ENCODE measurements around the gene FUT7. TPM values are rescaled to one million over a fixed set of nuclear protein-coding genes. Genes with fewer than 3 reads are reported as not detected.
A peak's percentile ranks its signal among the peaks of the same experiment; 100 is the strongest.

Gene FUT7
- total RNA-seq, 1 experiment from 2014 or later, result not detected

DNA sequence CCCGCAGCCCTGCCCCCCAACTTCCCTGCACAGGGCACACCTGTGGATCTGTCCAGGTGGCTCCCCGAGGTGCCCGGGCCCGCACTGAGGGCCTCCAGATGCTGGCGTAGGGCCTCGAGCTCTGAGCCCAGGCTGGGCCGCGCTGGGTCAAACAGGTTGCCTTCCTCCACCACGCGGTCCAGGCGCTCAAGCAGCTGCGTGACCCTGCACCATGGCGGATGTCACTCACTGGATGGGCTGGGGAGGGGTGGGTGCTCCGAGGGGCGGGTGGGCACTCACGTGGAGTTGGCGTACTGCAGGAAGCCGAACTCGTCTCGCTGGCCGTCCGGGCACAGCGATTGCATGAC, 9.3 kb downstream of the FUT7 start (continued):
- TF ChIP-seq SRF (IDR thresholded peaks at IDR 0.05; ENCODE audit: low read depth) (no peak), CEBPB (IDR thresholded peaks at IDR 0.05; ENCODE audit: low read depth) (no peak), POLR2A (IDR thresholded peaks at IDR 0.05; ENCODE audit: borderline replicate concordance, extremely low read depth, insufficient read depth, insufficient read length) (no peak)

- ATAC-seq (peak; percentile 97), DNase-seq (ENCODE audit: low read depth, low spot score) (peak; percentile 92)
- TF ChIP-seq YY1 (IDR thresholded peaks at IDR 0.05; ENCODE audit: extremely low read depth, insufficient replicate concordance, low read depth, low read length) (no peak), POLR2AphosphoS5 (IDR thresholded peaks at IDR 0.05; ENCODE audit: low read depth, low read length) (peak; percentile 37)
- H3K4me1 ChIP-seq (ENCODE audit: control insufficient read depth in 1 of 2, insufficient read depth in 2 of 2, low read length in 2 of 2), result peaks cover 27 to 36% of the 10 kb centered on the region in 2 experiments; a peak in 3 of 4 replicates
- ChIA-PET RAD21 (ENCODE audit: low non-redundant PET in 1 of 2, low total read pairs in 2 of 2, uncharacterized antibody in 2 of 2, unreplicated experiment in 2 of 2) (interaction anchor here in 1 of 2 experiments (0.6 kb wide), 1 partner anchor 242 kb away, joined by 3 read pairs; no protein-coding TSS in a partner anchor), POLR2A (no interaction called here), CTCF (interaction anchor here (0.6 to 1.8 kb wide), 4 partner anchors 13 to 46 kb away, joined by 3 to 14 read pairs (median 5); partner anchors contain the start of gene NPDC1)
- BruUV-seq (replicated peaks), result no TSS peak
- H3K4me2 ChIP-seq (ENCODE audit: low read length), result peak overlapping the region; percentile 58
- H3K9me2 ChIP-seq (ENCODE audit: insufficient read depth), result no peaks in the 10 kb centered on the region
- H3K9ac ChIP-seq (ENCODE audit: low read length), result peak overlapping the region; percentile 38
- no peaks in the 10 kb centered on the region for H3K27me3 ChIP-seq (ENCODE audit: insufficient read depth, low read length)
- H3K27ac ChIP-seq (ENCODE audit: low read depth, low read length), result peak overlapping the region; percentile 63
- H3K36me3 ChIP-seq (ENCODE audit: control insufficient read depth in 1 of 2, insufficient read depth in 2 of 2, low read length in 2 of 2), result peaks cover 5 to 11% of the 10 kb centered on the region in 2 experiments; a peak in 2 of 4 replicates
- H3K79me2 ChIP-seq (ENCODE audit: insufficient read depth, low read length), result peaks cover 26% of the 10 kb centered on the region
- H3K9me3 ChIP-seq (ENCODE audit: control insufficient read depth in 1 of 2, insufficient read depth in 1 of 2, low read depth in 1 of 2, low read length in 2 of 2), result no peaks in the 10 kb centered on the region
- H3K4me3 ChIP-seq (replicated peaks in 1 of 2; ENCODE audit: low read depth in 1 of 2, low read length in 2 of 2), result no peak overlapping the region
- intact Hi-C loops (cut with micrococcal nuclease), result no loop called here
- H4K20me1 ChIP-seq (ENCODE audit: insufficient read depth), result no peaks in the 10 kb centered on the region
- no peak overlapping the region for H2AFZ ChIP-seq (ENCODE audit: low read depth, low read length, poor library complexity, severe bottlenecking)
Measured at GRCh38 chr9:137021979-137022661, 9.8 kb downstream of the FUT7 start.

DNA sequence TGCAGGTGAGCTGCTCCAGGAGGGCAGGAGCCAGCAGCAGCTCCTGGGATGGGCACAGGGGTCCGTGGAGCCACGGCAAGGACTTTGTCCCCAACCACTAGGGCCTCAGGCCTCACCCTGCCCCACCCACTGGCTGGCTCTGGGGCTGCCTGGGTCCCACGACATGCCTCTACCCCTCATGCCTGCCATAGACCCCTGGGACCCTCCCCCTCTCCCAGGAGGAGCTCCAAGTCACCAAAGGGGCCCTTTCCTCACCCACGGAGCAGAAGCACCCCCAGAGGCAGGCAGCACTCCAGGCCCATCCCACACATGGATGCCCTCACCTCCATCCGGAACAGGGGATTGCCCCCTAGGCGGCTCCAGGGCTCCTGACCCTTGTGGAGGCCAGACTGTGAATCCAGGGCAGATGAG, 10.3 kb downstream of the FUT7 start:
- Histone ChIP-seq H3K79me2 (ENCODE audit: insufficient read depth, low read length) (peaks cover 20% of the 10 kb centered on the region), H3K4me1 (ENCODE audit: control insufficient read depth in 1 of 2, insufficient read depth in 2 of 2, low read length in 2 of 2) (peaks cover 22 to 31% of the 10 kb centered on the region in 2 experiments; a peak in 3 of 4 replicates), H3K4me3 (replicated peaks in 1 of 2; ENCODE audit: low read depth in 1 of 2, low read length in 2 of 2) (no peak overlapping the region), H3K27ac (ENCODE audit: low read depth, low read length) (peak overlapping the region; percentile 11; the same call in 1 of the 2 replicates), H3K4me2 (ENCODE audit: low read length) (no peak overlapping the region), H3K36me3 (ENCODE audit: control insufficient read depth in 1 of 2, insufficient read depth in 2 of 2, low read length in 2 of 2) (peaks cover 10 to 12% of the 10 kb centered on the region in 2 experiments; a peak in 2 of 4 replicates), H4K20me1 (ENCODE audit: insufficient read depth) (no peaks in the 10 kb centered on the region), H3K9me3 (ENCODE audit: control insufficient read depth in 1 of 2, insufficient read depth in 1 of 2, low read depth in 1 of 2, low read length in 2 of 2) (no peaks in the 10 kb centered on the region), H3K27me3 (ENCODE audit: insufficient read depth, low read length) (no peaks in the 10 kb centered on the region), H2AFZ (ENCODE audit: low read depth, low read length, poor library complexity, severe bottlenecking) (no peak overlapping the region), H3K9me2 (ENCODE audit: insufficient read depth) (no peaks in the 10 kb centered on the region), H3K9ac (ENCODE audit: low read length) (no peak overlapping the region)
- BruUV-seq (replicated peaks), result no TSS peak
- ChIA-PET POLR2A (no interaction called here), RAD21 (ENCODE audit: low non-redundant PET in 1 of 2, low total read pairs in 2 of 2, uncharacterized antibody in 2 of 2, unreplicated experiment in 2 of 2) (interaction anchor here in 1 of 2 experiments (0.6 kb wide), 1 partner anchor 242 kb away, joined by 3 read pairs; no protein-coding TSS in a partner anchor), CTCF (interaction anchor here (1.3 to 1.8 kb wide), 3 partner anchors 13 to 47 kb away, joined by 3 to 14 read pairs (median 6); partner anchors contain the start of gene NPDC1)
- ATAC-seq, result no peak
- no peak for TF ChIP-seq FOSL1 (IDR thresholded peaks at IDR 0.05; ENCODE audit: low read depth)
- TF ChIP-seq SRF (IDR thresholded peaks at IDR 0.05; ENCODE audit: low read depth), result no peak
- TF ChIP-seq POLR2AphosphoS5 (IDR thresholded peaks at IDR 0.05; ENCODE audit: low read depth, low read length), result no peak
- TF ChIP-seq CEBPB (IDR thresholded peaks at IDR 0.05; ENCODE audit: low read depth), result no peak
- no peak for TF ChIP-seq ELF1 (IDR thresholded peaks at IDR 0.05; ENCODE audit: borderline replicate concordance, low read depth)
- TF ChIP-seq, protein P1, sequence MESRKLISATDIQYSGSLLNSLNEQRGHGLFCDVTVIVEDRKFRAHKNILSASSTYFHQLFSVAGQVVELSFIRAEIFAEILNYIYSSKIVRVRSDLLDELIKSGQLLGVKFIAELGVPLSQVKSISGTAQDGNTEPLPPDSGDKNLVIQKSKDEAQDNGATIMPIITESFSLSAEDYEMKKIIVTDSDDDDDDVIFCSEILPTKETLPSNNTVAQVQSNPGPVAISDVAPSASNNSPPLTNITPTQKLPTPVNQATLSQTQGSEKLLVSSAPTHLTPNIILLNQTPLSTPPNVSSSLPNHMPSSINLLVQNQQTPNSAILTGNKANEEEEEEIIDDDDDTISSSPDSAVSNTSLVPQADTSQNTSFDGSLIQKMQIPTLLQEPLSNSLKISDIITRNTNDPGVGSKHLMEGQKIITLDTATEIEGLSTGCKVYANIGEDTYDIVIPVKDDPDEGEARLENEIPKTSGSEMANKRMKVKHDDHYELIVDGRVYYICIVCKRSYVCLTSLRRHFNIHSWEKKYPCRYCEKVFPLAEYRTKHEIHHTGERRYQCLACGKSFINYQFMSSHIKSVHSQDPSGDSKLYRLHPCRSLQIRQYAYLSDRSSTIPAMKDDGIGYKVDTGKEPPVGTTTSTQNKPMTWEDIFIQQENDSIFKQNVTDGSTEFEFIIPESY (IDR thresholded peaks at IDR 0.05; ENCODE audit: extremely low read depth, insufficient replicate concordance, low read length), result no peak
- TF ChIP-seq TCF7L2 (IDR thresholded peaks at IDR 0.05; ENCODE audit: borderline replicate concordance, extremely low read depth, insufficient read depth, insufficient read length), result no peak
- DNase-seq (ENCODE audit: low read depth, low spot score), result no peak
- intact Hi-C loops (cut with micrococcal nuclease), result no loop called here
